Astrocyte of the cerebellum (primary cell): Measurements from ENCODE around the gene NTM.

Experiments used
- DNase-seq: peaks from one replicate; pipeline ENCODE4 v3.0.0-alpha.2; 2011; ENCODE audit warnings: low read depth
- H3K4me3 ChIP-seq: 2 replicates; pipeline ENCODE4 v1.5.1; 2011; ENCODE audit warnings: mild to moderate bottlenecking, low read depth, low read length, moderate library complexity
- CTCF ChIP-seq: IDR thresholded peaks from 2 replicates; pipeline ENCODE4 v1.5.1; 2012; ENCODE audit warnings: low read length, low read depth, moderate library complexity, mild to moderate bottlenecking; ENCODE audit errors: missing control alignments
- in situ Hi-C: cut with HindIII; loops from 2 replicates; pipeline ENCODE4 v1.10.0; 2017; ENCODE audit warnings: low sequenced_read_pairs

NTM gene

GRCh38 chr11:131964698-131965483 lies 594.5 kb downstream of the NTM start:
- H3K4me3 ChIP-seq = no peak overlapping the region
- TF ChIP-seq CTCF = no peak
- DNase-seq = no peak
- in situ Hi-C loops = no loop called here

- TF ChIP-seq CTCF = no peak
- DNase-seq = no peak
- H3K4me3 ChIP-seq = no peak overlapping the region
- in situ Hi-C loops = no loop called here
Observed at GRCh38 chr11:131965504-131965903, 595.1 kb downstream of the NTM start.

DNA sequence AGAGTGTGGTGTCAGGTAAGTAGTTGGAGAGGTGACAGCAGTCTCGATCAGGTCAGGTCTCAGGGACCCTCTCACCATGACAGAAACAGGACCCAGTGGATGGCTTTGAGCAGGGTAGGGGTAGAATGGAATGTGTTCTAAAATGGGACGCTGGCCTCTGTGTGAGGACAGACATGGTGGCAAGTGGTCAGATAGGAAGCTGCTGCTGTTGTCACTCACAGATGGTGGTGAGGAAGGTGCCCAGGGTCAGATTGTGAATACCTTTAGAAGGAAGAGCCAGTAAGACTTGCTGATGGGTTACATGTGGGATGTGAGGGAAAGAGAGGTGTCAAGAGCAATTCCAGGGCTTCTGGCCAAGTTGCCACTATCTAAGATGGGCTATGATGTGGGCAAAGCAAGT lies 596.3 kb downstream of the NTM start:
- no peak for DNase-seq
- in situ Hi-C loops = no loop called here
- no peak for TF ChIP-seq CTCF
- no peak overlapping the region for H3K4me3 ChIP-seq

DNA sequence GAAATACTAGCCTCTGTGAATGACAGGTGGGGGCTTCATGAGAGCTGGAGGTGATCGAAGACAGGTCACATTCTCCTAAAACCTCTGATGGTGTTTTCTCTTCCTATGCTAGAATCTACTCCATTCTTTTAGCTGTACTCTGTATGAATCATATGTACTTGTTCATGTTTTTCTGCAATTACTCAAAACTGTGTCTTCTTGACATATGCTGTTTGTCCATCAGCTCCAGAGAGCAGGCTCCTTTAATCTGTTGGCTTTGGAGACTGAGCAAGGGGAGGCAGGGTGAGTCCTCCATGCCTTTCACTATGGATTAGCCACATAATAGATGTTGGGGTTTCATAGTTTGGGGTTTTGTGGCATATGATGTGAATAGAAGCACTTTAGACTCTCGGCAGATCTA lies 598.8 kb downstream of the NTM start:
- in situ Hi-C loops = no loop called here
- no peak overlapping the region for H3K4me3 ChIP-seq
- TF ChIP-seq CTCF = no peak
- no peak for DNase-seq

DNA sequence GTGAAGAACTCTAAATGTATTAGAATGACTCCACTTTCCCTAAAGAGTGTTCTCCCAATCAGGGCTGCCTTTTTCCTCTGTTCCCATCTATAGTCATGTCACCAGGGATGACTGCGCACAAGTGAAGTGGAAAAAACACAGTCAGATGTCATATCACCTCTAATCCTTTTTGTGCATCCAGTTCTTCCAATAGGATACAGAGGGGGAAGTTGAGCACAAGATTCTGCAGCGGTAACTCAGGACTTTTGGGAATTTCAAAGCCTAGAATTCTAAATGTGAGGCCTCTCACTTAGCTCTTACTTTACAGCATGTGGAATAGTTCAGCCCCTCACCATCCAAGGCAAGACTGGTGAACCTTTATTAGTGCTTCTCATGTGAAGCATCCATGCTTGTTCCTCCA lies 602.6 kb downstream of the NTM start:
- in situ Hi-C loops = no loop called here

GRCh38 chr11:131975619-131976018 lies 605.2 kb downstream of the NTM start:
- TF ChIP-seq CTCF = no peak
- DNase-seq = no peak
- no peak overlapping the region for H3K4me3 ChIP-seq
- in situ Hi-C loops = no loop called here

More for the DNA sequence above, 602.6 kb downstream of the NTM start:
- no peak for DNase-seq
- TF ChIP-seq CTCF = no peak
- H3K4me3 ChIP-seq = no peak overlapping the region

GRCh38 chr11:131976021-131976420 lies 605.6 kb downstream of the NTM start:
- no peak overlapping the region for H3K4me3 ChIP-seq
- DNase-seq = no peak
- in situ Hi-C loops = no loop called here
- TF ChIP-seq CTCF = no peak
